ENCODE data around the gene SRCIN1. TPM values are rescaled to one million over a fixed set of nuclear protein-coding genes. Genes with fewer than 3 reads are reported as not detected.

The SRCIN1 gene
- total and polyA plus RNA-seq, 4 donors: 0.05 to 5.3 (median 2.7) TPM

DNA sequence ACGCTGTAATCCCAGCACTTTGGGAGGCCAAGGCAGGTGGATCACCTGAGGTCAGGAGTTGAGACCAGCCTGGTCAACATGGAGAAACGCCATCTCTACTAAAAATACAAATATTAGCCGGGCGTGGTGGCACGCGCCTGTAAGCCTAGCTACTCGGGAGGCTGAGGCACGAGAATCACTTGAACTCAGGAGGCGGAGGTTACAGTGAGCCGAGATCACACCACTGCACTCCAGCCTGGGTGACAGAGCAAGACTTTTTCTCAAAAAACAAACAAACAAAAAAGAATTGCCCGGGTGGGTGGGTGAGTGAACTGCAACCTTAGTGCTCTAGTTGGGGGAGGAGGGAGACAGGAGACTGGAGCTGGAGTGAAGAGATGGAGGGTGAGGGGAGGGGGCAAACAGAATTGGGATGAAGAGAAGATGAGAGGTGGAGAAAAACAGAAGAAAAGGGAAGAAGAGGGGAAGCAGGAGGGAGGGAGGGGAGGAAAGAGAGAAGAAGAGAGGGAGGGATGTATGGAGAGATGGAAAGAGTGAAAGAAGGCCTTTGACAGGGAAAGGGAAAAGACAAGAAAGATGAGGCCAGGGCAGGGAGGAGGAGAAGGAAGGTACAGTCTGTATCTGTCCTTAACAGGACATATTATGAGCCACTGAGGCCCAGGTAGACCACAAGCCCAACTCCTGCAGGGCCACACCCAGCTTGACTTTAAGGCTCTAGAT is 5.5 kb upstream of the SRCIN1 start:
- TF ChIP-seq HNF4G (IDR thresholded peaks at IDR 0.05): no peak
- TF ChIP-seq GABPA (IDR thresholded peaks at IDR 0.05 in 1 of 2, conservative IDR thresholded peaks at IDR 0.05 in 1 of 2): no peak
- TF ChIP-seq FOXA2 (IDR thresholded peaks at IDR 0.05): no peak
- TF ChIP-seq, protein P1, sequence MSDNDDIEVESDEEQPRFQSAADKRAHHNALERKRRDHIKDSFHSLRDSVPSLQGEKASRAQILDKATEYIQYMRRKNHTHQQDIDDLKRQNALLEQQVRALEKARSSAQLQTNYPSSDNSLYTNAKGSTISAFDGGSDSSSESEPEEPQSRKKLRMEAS (IDR thresholded peaks at IDR 0.05): no peak
- no peak for TF ChIP-seq FOXA1 (IDR thresholded peaks at IDR 0.05)
- TF ChIP-seq YY1 (IDR thresholded peaks at IDR 0.05): no peak
- no peak for TF ChIP-seq ZBTB33 (IDR thresholded peaks at IDR 0.05)
- no peak for TF ChIP-seq EGR1 (IDR thresholded peaks at IDR 0.05; ENCODE audit: low read depth in 2 of 2)
- no peak for TF ChIP-seq SP1 (IDR thresholded peaks at IDR 0.05)
- TF ChIP-seq RAD21 (IDR thresholded peaks at IDR 0.05): no peak
- no peak for TF ChIP-seq TAF1 (conservative IDR thresholded peaks at IDR 0.05)
- no peak for TF ChIP-seq NR2F2 (IDR thresholded peaks at IDR 0.05)
- TF ChIP-seq, protein P2, sequence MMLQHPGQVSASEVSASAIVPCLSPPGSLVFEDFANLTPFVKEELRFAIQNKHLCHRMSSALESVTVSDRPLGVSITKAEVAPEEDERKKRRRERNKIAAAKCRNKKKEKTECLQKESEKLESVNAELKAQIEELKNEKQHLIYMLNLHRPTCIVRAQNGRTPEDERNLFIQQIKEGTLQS (IDR thresholded peaks at IDR 0.05): no peak
- no peak for TF ChIP-seq RXRA (IDR thresholded peaks at IDR 0.05)
- TF ChIP-seq JUND (IDR thresholded peaks at IDR 0.05): no peak
- TF ChIP-seq, protein P3, sequence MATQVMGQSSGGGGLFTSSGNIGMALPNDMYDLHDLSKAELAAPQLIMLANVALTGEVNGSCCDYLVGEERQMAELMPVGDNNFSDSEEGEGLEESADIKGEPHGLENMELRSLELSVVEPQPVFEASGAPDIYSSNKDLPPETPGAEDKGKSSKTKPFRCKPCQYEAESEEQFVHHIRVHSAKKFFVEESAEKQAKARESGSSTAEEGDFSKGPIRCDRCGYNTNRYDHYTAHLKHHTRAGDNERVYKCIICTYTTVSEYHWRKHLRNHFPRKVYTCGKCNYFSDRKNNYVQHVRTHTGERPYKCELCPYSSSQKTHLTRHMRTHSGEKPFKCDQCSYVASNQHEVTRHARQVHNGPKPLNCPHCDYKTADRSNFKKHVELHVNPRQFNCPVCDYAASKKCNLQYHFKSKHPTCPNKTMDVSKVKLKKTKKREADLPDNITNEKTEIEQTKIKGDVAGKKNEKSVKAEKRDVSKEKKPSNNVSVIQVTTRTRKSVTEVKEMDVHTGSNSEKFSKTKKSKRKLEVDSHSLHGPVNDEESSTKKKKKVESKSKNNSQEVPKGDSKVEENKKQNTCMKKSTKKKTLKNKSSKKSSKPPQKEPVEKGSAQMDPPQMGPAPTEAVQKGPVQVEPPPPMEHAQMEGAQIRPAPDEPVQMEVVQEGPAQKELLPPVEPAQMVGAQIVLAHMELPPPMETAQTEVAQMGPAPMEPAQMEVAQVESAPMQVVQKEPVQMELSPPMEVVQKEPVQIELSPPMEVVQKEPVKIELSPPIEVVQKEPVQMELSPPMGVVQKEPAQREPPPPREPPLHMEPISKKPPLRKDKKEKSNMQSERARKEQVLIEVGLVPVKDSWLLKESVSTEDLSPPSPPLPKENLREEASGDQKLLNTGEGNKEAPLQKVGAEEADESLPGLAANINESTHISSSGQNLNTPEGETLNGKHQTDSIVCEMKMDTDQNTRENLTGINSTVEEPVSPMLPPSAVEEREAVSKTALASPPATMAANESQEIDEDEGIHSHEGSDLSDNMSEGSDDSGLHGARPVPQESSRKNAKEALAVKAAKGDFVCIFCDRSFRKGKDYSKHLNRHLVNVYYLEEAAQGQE (IDR thresholded peaks at IDR 0.05): no peak
- no peak for TF ChIP-seq HNF4A (conservative IDR thresholded peaks at IDR 0.05)
- TF ChIP-seq, protein P4, sequence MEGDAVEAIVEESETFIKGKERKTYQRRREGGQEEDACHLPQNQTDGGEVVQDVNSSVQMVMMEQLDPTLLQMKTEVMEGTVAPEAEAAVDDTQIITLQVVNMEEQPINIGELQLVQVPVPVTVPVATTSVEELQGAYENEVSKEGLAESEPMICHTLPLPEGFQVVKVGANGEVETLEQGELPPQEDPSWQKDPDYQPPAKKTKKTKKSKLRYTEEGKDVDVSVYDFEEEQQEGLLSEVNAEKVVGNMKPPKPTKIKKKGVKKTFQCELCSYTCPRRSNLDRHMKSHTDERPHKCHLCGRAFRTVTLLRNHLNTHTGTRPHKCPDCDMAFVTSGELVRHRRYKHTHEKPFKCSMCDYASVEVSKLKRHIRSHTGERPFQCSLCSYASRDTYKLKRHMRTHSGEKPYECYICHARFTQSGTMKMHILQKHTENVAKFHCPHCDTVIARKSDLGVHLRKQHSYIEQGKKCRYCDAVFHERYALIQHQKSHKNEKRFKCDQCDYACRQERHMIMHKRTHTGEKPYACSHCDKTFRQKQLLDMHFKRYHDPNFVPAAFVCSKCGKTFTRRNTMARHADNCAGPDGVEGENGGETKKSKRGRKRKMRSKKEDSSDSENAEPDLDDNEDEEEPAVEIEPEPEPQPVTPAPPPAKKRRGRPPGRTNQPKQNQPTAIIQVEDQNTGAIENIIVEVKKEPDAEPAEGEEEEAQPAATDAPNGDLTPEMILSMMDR (IDR thresholded peaks at IDR 0.05; ENCODE audit: low read depth, low read length, missing input control): no peak
- peaks cover 10 to 34% (median 28%) of the 10 kb centered on the region in 4 donors for H3K4me1 ChIP-seq (ENCODE audit: control insufficient read depth in 4 of 4, insufficient read depth in 4 of 4, low read length in 3 of 4)
- H3K9me3 ChIP-seq (ENCODE audit: control insufficient read depth in 4 of 4, low read length in 3 of 4): no peaks in the 10 kb centered on the region
- H3K27me3 ChIP-seq (ENCODE audit: control insufficient read depth in 4 of 4, insufficient read depth in 4 of 4, low read length in 3 of 4): no peaks in the 10 kb centered on the region
- DNase-seq (ENCODE audit: low spot score): no peak
- no peaks in the 10 kb centered on the region for H3K36me3 ChIP-seq (ENCODE audit: control insufficient read depth in 4 of 4, insufficient read depth in 3 of 4, low read depth in 1 of 4, low read length in 3 of 4)
- H3K9ac ChIP-seq (ENCODE audit: low read depth in 1 of 2, low read length in 2 of 2): no peak overlapping the region
- H3K27ac ChIP-seq (ENCODE audit: low read depth in 1 of 2, low read length in 2 of 2): no peak overlapping the region
- H3K4me3 ChIP-seq (ENCODE audit: low read depth in 1 of 3, low read length in 3 of 3): no peak overlapping the region
- WGBS: 79% methylated on average over 11 of the region's 11 CpGs
